AG04450 (cell line): Measurements from ENCODE around the gene CBY3. TPM values are rescaled to one million over a fixed set of nuclear protein-coding genes. Genes with fewer than 3 reads are reported as not detected.

Experiments
- CTCF ChIA-PET: fragments of 300-600, 350-600 bp; formaldehyde crosslinking; extraction: SDS; loops from one replicate; lab custom pipeline; 2022; ENCODE audit warnings: antibody characterized with exemption, inconsistent platforms; lab: Charles Lee
- POLR2A ChIA-PET: fragments of 350-600 bp; formaldehyde crosslinking; extraction: SDS; loops from one replicate; lab custom pipeline; 2021; ENCODE audit warnings: antibody characterized with exemption, inconsistent platforms; lab: Yijun Ruan, JAX
- DNase-seq: peaks from one replicate; pipeline ENCODE4 v3.0.0-alpha.2; 2011; ENCODE audit warnings: low read depth, low spot score
- H3K27ac ChIP-seq: one replicate; pipeline ENCODE4 v1.5.1; 2012; ENCODE audit warnings: low read depth, low read length, control low read depth
- H3K27me3 ChIP-seq: one replicate; pipeline ENCODE4 v1.6.0; 2012; ENCODE audit warnings: low read length; ENCODE audit not compliant: control insufficient read depth, insufficient read depth
- H3K4me3 ChIP-seq: 2 replicates; pipeline ENCODE4 v1.5.1; 2011; ENCODE audit warnings: mild to moderate bottlenecking, low read depth, low read length, control low read depth
- H3K9me3 ChIP-seq: 2 replicates; pipeline ENCODE4 v1.5.1; 2012; ENCODE audit warnings: low read length; ENCODE audit not compliant: control insufficient read depth, insufficient read depth
- CTCF ChIP-seq: IDR thresholded peaks from 2 replicates; pipeline ENCODE4 v1.5.1; 2011; ENCODE audit warnings: low read depth, low read length, control low read depth, inconsistent platforms
- polyA minus RNA-seq: library from RNA; depleted of rRNA, polyadenylated mRNA; stranded (reverse); fragments of >200 nt; gene quantifications from 2 replicates; pipeline ENCODE4 v1.2.3, GENCODE V29; 2011; rRNA and poly(A)+ RNA removed
- polyA plus RNA-seq: library from polyadenylated mRNA; depleted of rRNA; stranded (reverse); fragments of >200 nt; gene quantifications from 2 replicates; pipeline ENCODE4 v1.2.3, GENCODE V29; 2011; rRNA removed

The CBY3 gene
- not detected in 2 replicates for polyA plus RNA-seq
- not detected in 2 replicates for polyA minus RNA-seq

- Histone ChIP-seq H3K9me3 (peaks cover 9% of the 10 kb centered on the region; the same call in 1 of the 2 replicates), H3K27ac (no peak within 1 kb of the TSS), H3K27me3 (no peaks in the 10 kb centered on the region), H3K4me3 (no peak within 1 kb of the TSS)
- no peak for DNase-seq
- no peak for TF ChIP-seq CTCF
- CTCF ChIA-PET = interaction anchor here (0.7 kb wide), 1 partner anchor 83 kb away, joined by 8 read pairs; no protein-coding TSS in a partner anchor
- POLR2A ChIA-PET = interaction anchor here (0.6 to 1.0 kb wide), 3 partner anchors 27 to 997 kb away, joined by 3 to 5 read pairs (median 3); partner anchors contain the start of gene HNRNPH1
Observed at GRCh38 chr5:179680780-179681401, at the start of gene CBY3. CBY3 (minus strand) TSS chr5:179681034; CDS start chr5:179680918, 116 bp downstream.

GRCh38 chr5:179730356-179730755 is 49.5 kb upstream of the CBY3 start:
- no peak overlapping the region for H3K4me3 ChIP-seq
- H3K27ac ChIP-seq = no peak overlapping the region
- no peaks in the 10 kb centered on the region for H3K27me3 ChIP-seq
- ChIA-PET POLR2A (interaction anchor here (0.5 kb wide), 1 partner anchor 36 kb away, joined by 8 read pairs; no protein-coding TSS in a partner anchor), CTCF (interaction anchor here (1.0 to 3.3 kb wide), 2 partner anchors 33 to 67 kb away, joined by 3 to 11 read pairs; no protein-coding TSS in a partner anchor)
- no peaks in the 10 kb centered on the region; the same call in 1 of the 2 replicates for H3K9me3 ChIP-seq
- TF ChIP-seq CTCF = no peak
- no peak for DNase-seq

DNA sequence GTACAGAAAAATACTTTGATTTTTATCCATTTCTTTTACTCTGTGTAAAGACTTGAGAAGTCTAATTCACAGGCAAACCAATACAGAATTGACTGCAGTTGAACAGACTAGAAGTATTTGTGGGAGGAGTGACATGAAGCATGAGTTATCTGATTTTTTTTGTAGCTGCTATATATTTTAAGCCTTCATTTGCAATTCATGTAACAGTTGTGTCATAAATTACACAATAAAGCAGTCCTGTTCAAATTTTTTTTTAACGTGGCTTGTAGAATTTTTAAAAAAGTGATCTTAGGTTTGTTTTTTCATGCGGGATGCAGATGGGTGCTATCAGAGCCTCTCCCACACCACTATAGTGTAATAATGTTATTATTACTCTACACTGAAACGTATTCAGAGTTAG is 48.9 kb upstream of the CBY3 start:
- ChIA-PET CTCF (interaction anchor here (0.6 to 3.3 kb wide), 3 partner anchors 33 to 67 kb away, joined by 3 to 11 read pairs (median 3); no protein-coding TSS in a partner anchor), POLR2A (interaction anchor here (0.5 kb wide), 1 partner anchor 37 kb away, joined by 8 read pairs; no protein-coding TSS in a partner anchor)
- no peaks in the 10 kb centered on the region for H3K27me3 ChIP-seq
- no peak for DNase-seq
- TF ChIP-seq CTCF = no peak
- no peak overlapping the region for H3K27ac ChIP-seq
- H3K9me3 ChIP-seq = no peaks in the 10 kb centered on the region; the same call in 1 of the 2 replicates
- H3K4me3 ChIP-seq = no peak overlapping the region

DNA sequence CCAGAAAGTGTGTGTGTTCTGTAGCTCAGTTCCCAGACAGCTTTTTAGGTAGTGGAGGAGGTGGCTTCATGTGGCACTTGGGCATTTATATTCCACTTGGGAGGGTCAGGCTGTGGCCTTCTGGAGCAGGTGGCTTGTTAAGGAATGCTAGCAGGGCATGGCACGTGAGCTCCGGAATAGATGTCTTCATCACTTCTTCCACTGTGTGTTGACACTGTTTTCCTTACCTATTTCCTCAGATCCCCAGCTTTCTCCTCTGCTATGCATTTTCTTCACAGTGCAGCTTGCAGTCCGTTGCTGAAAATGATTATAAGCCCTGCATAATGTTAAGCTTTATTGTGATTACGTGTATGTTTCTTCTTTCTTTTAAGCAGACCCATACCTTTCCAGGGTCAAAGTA is 48.5 kb upstream of the CBY3 start:
- POLR2A ChIA-PET = interaction anchor here (0.6 kb wide), 1 partner anchor 17 kb away, joined by 8 read pairs; no protein-coding TSS in a partner anchor
- CTCF ChIA-PET = interaction anchor here (0.6 to 3.3 kb wide), 2 partner anchors 33 to 34 kb away, joined by 3 to 11 read pairs; no protein-coding TSS in a partner anchor

More for the DNA sequence above, 48.5 kb upstream of the CBY3 start:
- no peak overlapping the region for H3K4me3 ChIP-seq
- DNase-seq = no peak
- no peaks in the 10 kb centered on the region; the same call in 1 of the 2 replicates for H3K9me3 ChIP-seq
- TF ChIP-seq CTCF = no peak
- no peak overlapping the region for H3K27ac ChIP-seq
- no peaks in the 10 kb centered on the region for H3K27me3 ChIP-seq
